ENCODE results near the gene QSOX1.

DNA sequence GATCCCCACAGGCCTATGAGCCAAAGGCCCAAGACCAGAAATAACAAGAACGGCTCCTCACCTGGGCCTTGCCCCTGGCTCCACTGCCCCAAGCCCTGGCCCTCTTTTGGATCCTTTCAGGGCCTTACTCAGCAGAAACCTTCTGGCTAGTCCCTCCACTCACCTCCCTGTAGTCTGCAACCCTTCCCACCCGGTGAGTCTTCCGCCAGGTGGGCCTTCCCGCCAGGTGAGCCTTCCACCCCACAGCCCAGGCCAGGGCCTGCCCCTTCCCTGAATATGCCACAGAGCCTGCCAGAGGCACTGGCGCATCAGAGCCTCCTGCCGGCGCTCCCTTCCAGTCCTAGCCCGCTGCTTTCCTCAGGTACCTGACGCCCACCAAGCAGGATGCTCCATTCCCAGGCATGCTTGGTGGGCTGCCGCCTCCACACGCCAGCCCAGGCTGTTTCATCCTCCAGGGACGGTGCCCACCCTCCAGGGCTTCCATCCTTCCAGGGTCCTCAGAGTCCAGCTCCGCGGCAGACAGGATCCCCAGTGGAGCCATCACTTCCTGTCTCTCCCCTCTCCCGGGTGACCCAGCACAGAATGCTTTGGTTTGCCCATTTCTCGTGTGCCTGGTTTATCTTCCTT is 96.3 kb downstream of the QSOX1 start:
- TF ChIP-seq SP1 (CRISPR knock-in tag; IDR thresholded peaks at IDR 0.05) (no peak), HDAC2 (IDR thresholded peaks at IDR 0.05) (no peak), NCOA1 (IDR thresholded peaks at IDR 0.05; ENCODE audit: low read depth) (no peak), PHF20 (IDR thresholded peaks at IDR 0.05; ENCODE audit: partially characterized antibody) (no peak), FOXA1 (IDR thresholded peaks at IDR 0.05; ENCODE audit: borderline replicate concordance) (no peak), KLF16 (IDR thresholded peaks at IDR 0.05) (no peak), ZNF24 (IDR thresholded peaks at IDR 0.05) (no peak)
- TF ChIP-seq, protein P1, sequence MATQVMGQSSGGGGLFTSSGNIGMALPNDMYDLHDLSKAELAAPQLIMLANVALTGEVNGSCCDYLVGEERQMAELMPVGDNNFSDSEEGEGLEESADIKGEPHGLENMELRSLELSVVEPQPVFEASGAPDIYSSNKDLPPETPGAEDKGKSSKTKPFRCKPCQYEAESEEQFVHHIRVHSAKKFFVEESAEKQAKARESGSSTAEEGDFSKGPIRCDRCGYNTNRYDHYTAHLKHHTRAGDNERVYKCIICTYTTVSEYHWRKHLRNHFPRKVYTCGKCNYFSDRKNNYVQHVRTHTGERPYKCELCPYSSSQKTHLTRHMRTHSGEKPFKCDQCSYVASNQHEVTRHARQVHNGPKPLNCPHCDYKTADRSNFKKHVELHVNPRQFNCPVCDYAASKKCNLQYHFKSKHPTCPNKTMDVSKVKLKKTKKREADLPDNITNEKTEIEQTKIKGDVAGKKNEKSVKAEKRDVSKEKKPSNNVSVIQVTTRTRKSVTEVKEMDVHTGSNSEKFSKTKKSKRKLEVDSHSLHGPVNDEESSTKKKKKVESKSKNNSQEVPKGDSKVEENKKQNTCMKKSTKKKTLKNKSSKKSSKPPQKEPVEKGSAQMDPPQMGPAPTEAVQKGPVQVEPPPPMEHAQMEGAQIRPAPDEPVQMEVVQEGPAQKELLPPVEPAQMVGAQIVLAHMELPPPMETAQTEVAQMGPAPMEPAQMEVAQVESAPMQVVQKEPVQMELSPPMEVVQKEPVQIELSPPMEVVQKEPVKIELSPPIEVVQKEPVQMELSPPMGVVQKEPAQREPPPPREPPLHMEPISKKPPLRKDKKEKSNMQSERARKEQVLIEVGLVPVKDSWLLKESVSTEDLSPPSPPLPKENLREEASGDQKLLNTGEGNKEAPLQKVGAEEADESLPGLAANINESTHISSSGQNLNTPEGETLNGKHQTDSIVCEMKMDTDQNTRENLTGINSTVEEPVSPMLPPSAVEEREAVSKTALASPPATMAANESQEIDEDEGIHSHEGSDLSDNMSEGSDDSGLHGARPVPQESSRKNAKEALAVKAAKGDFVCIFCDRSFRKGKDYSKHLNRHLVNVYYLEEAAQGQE (IDR thresholded peaks at IDR 0.05; ENCODE audit: borderline replicate concordance): no peak
- TF ChIP-seq, protein P1 (CRISPR knock-in tag; IDR thresholded peaks at IDR 0.05; ENCODE audit: low read depth): no peak
- TF ChIP-seq, protein P2, sequence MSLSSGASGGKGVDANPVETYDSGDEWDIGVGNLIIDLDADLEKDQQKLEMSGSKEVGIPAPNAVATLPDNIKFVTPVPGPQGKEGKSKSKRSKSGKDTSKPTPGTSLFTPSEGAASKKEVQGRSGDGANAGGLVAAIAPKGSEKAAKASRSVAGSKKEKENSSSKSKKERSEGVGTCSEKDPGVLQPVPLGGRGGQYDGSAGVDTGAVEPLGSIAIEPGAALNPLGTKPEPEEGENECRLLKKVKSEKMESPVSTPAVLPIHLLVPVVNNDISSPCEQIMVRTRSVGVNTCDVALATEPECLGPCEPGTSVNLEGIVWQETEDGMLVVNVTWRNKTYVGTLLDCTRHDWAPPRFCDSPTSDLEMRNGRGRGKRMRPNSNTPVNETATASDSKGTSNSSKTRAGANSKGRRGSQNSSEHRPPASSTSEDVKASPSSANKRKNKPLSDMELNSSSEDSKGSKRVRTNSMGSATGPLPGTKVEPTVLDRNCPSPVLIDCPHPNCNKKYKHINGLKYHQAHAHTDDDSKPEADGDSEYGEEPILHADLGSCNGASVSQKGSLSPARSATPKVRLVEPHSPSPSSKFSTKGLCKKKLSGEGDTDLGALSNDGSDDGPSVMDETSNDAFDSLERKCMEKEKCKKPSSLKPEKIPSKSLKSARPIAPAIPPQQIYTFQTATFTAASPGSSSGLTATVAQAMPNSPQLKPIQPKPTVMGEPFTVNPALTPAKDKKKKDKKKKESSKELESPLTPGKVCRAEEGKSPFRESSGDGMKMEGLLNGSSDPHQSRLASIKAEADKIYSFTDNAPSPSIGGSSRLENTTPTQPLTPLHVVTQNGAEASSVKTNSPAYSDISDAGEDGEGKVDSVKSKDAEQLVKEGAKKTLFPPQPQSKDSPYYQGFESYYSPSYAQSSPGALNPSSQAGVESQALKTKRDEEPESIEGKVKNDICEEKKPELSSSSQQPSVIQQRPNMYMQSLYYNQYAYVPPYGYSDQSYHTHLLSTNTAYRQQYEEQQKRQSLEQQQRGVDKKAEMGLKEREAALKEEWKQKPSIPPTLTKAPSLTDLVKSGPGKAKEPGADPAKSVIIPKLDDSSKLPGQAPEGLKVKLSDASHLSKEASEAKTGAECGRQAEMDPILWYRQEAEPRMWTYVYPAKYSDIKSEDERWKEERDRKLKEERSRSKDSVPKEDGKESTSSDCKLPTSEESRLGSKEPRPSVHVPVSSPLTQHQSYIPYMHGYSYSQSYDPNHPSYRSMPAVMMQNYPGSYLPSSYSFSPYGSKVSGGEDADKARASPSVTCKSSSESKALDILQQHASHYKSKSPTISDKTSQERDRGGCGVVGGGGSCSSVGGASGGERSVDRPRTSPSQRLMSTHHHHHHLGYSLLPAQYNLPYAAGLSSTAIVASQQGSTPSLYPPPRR (CRISPR knock-in tag; IDR thresholded peaks at IDR 0.05; ENCODE audit: borderline replicate concordance): no peak
- TF ChIP-seq, protein P3, sequence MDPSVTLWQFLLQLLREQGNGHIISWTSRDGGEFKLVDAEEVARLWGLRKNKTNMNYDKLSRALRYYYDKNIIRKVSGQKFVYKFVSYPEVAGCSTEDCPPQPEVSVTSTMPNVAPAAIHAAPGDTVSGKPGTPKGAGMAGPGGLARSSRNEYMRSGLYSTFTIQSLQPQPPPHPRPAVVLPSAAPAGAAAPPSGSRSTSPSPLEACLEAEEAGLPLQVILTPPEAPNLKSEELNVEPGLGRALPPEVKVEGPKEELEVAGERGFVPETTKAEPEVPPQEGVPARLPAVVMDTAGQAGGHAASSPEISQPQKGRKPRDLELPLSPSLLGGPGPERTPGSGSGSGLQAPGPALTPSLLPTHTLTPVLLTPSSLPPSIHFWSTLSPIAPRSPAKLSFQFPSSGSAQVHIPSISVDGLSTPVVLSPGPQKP (CRISPR knock-in tag; IDR thresholded peaks at IDR 0.05): no peak
- TF ChIP-seq, protein P4, sequence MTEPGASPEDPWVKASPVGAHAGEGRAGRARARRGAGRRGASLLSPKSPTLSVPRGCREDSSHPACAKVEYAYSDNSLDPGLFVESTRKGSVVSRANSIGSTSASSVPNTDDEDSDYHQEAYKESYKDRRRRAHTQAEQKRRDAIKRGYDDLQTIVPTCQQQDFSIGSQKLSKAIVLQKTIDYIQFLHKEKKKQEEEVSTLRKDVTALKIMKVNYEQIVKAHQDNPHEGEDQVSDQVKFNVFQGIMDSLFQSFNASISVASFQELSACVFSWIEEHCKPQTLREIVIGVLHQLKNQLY (CRISPR knock-in tag; conservative IDR thresholded peaks at IDR 0.05): no peak
- TF ChIP-seq, protein P5, sequence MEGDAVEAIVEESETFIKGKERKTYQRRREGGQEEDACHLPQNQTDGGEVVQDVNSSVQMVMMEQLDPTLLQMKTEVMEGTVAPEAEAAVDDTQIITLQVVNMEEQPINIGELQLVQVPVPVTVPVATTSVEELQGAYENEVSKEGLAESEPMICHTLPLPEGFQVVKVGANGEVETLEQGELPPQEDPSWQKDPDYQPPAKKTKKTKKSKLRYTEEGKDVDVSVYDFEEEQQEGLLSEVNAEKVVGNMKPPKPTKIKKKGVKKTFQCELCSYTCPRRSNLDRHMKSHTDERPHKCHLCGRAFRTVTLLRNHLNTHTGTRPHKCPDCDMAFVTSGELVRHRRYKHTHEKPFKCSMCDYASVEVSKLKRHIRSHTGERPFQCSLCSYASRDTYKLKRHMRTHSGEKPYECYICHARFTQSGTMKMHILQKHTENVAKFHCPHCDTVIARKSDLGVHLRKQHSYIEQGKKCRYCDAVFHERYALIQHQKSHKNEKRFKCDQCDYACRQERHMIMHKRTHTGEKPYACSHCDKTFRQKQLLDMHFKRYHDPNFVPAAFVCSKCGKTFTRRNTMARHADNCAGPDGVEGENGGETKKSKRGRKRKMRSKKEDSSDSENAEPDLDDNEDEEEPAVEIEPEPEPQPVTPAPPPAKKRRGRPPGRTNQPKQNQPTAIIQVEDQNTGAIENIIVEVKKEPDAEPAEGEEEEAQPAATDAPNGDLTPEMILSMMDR (IDR thresholded peaks at IDR 0.05 in 2 of 3, conservative IDR thresholded peaks at IDR 0.05 in 1 of 3; ENCODE audit: insufficient read depth in 2 of 3, low read depth in 1 of 3, low read length in 3 of 3): no peak
- TF ChIP-seq, protein P6, sequence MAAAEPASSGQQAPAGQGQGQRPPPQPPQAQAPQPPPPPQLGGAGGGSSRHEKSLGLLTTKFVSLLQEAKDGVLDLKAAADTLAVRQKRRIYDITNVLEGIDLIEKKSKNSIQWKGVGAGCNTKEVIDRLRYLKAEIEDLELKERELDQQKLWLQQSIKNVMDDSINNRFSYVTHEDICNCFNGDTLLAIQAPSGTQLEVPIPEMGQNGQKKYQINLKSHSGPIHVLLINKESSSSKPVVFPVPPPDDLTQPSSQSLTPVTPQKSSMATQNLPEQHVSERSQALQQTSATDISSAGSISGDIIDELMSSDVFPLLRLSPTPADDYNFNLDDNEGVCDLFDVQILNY (CRISPR knock-in tag; IDR thresholded peaks at IDR 0.05): no peak

Measured in K562 (cell line).